Raji (cell line): ENCODE data around the gene DGLUCY.

Experiments
- POLR2A ChIP-seq: IDR thresholded peaks from 2 replicates; pipeline ENCODE4 v1.6.1; 2011; ENCODE audit warnings: low read depth, low read length, control low read depth; ENCODE audit not compliant: insufficient read depth

Gene DGLUCY

DNA sequence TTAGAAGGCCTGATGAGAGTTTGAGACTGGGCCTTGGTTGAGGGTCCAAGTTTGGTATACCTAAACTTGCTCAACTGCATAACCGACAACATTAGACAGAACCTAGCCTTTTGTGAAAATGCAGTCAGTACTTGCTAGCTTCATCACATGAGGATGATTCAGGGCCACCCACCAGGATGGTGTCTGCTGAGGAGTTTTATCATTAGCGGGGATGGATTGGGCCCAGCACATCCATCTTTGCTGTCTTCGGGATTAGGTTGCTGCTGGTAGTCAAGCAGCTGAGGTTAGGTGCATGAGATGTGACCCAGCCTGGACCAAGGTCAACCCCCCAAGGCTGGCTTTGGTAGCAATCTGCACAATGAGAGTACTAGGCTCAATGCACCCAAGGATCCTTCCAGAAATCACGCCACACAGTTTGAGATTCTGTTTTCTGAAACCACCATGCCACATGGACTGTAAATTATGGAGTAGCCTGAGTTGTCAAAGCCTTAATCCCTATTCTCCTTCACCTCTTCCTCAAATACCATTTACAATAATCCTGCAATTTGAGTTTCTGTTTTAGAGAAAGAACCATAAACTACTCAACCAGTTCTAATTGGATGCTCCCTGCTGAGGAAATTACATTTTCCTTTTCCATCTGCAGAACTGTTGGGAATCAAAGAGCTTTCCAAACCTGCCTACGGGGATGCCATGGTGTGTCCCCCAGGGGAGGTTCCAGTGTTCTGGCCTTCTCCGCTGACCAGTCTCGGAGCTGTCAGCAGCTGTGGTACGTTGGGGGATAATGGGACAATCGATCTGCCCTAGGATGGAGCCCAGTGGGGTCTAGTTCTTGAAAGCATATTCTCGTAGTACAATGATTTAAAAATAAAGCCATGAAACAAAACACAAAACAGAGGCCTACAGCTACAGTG lies 61.7 kb downstream of the DGLUCY start:
- TF ChIP-seq POLR2A: no peak

DNA sequence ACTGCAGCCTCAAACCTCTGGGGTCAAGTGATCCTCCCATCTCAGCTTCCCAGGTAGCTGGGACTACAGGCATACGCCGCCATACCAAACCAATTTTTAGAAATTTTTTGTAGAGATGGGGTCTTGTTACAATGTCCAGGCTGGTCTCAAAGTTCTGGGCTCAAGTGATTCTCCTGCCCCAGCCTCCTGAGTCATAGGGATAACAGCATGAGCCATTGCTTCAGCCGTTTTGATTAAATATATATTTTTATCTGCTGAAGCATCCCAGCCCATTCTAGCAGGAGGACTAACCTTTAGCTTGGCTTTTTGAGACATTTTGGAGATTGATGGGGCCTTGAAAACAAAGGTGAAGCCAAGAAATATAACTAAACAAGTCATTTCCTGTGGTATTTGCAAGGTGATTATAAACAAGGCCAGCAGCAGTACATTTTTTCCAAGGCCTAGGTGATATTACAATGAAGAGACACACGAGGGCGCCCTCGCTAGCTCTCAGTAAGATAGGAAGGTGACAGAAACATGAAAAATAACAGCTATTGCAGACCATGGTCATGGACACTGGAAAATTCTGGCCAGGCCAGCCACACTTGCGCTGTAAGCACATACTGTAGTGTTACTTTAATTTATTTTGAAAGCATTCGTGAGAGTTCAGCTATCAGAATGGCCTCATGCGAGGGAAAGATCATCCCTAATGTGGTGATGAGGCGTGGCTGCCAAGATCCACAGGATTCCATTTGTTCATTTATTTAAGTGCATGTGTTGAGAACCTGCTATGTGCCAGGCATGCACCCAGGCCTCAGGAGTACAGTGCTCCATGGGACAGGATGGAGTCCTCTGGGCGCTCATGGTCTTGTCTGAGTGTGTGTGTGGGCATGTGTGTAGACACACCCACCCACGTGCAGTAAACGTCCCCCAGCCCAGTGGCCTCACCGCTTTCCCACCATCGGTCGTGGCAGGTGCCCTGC lies 63.5 kb downstream of the DGLUCY start:
- no peak for TF ChIP-seq POLR2A

DNA sequence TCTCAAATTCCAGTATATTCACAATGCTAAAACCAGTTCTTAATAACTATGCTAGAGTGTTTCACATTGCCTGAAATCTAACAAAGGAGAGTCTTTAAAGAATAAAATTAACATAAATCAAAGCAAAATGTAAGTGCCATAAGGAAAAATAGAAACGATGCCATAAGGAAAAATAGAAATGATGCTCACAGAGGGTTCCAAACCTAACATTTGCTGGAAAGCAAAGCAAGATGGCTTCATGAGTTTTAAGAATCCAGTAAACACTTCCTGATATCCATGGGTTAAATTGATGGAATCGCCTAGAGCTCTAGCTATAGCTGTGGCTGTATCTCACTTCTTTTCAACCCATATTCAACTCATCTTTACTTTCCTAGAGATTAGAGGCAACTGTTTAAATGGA lies 66.7 kb downstream of the DGLUCY start:
- TF ChIP-seq POLR2A: no peak

DNA sequence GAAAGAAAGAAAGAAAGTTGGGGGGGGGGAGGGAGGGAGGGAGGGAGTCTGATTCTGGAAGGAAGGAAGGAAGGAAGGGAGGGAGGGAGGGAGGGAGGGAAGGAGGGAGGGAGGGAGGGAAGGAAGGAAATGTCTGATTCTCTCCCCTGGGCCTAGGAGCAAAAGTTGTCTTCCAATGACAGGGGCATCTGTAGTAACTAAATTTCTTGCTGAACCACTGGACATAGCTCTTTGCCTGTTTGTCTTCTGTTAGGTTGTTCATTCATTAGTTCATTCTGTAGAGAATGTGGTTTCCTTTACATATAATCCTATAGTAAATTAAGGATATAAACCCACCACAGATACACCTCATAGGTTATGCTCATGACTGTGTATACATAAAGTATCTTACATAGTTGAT lies 70.7 kb downstream of the DGLUCY start:
- no peak for TF ChIP-seq POLR2A

DNA sequence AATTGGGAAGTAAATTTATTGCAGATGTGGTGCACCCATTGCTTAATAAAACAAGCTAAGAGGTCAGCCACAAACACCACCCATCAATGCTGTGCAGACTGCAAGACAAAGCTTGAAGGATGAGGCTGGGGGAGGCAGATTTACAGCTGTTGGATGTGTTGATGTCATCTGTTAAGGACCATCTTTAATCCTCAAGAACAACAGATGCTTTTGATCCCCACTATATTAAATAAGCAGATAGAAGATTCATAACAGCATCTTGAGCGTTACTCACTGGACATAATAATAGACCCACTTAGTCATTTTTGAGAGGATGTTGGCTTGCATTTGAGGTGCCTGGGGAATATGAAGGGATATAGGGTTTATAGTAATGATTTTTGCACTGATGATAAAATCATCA lies 71.8 kb downstream of the DGLUCY start:
- TF ChIP-seq POLR2A: no peak

DNA sequence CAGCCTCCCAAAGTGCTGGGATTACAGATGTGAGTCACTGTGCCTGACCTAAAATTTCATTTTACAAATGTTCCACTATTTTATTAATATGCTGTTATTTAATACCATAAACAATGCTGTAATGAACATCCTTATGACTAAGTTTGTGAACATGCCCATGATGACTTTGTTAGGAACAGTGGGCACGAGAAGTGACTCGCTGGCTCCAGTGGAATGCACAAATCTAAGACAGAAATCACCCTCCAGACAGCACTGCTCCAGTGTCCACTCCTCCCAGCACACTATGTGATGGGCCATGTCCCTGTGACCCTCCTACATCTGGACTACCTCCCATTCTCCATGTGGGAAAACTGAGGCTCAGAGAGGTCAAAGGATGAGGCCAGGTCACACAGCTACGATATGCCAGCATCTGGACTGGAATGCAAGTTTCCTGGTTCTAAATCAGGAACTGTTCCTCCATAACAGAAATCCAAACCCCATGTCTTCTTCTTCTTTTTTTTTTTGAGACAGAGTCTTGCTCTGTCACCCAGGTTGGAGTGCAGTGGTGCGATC lies 72.7 kb downstream of the DGLUCY start:
- TF ChIP-seq POLR2A: no peak

DNA sequence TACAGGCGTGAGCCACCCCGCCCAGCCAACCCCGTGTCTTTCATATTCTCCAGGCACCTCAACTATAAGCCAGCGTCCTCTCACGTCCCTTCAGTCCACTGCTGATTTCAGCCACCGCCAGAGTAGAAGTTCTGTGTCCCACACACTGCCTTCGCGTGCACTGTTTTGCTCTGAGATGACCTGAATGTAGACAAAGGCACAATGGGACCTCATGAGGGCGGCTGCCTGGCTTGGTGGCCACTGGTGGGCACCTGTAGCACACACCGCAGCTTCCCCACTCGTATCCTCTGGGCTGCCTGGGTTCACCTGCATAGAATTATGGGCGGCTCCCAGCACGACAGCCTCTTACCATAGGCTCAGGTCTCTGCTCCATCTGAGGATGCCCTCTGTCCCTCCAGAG lies 73.4 kb downstream of the DGLUCY start:
- no peak for TF ChIP-seq POLR2A

DNA sequence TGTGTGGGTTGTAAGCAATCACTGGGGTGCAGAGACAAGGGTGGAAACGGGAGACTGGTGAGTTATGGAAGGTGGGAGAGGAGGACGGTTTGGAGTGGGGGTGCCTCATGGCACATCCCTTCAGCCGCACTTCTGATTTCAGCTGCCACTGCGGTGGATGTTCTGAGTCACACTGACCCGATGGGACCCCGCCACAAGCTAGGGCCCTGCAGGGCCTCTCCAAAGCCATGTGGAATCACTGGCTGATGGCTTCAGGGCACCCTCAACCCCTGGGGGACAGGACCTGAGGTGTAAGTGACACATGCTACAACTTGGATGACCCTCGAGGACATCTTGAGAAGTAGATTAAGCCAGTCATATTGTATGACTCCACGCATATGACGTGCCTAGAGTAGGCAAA lies 77.0 kb downstream of the DGLUCY start:
- no peak for TF ChIP-seq POLR2A

DNA sequence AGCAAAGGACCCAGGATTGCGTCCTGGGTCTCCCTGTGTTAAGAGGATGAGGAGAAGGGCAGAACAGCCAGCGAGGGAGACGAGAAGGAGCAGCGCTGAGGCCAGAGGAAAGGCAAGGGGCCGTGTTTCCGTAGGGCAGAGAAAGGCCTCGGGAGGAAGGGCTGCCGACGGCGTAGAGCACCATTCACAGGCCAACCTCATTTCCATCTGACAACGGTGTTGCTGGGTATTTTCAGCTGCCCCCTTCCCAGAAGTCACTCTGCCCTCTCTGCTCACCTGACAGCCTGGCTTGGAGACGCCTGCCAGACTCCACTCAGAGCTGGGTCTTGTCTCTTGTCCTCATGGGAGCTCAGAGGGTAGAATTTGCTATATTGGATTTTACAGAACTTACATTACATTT lies 79.2 kb downstream of the DGLUCY start:
- no peak for TF ChIP-seq POLR2A

DNA sequence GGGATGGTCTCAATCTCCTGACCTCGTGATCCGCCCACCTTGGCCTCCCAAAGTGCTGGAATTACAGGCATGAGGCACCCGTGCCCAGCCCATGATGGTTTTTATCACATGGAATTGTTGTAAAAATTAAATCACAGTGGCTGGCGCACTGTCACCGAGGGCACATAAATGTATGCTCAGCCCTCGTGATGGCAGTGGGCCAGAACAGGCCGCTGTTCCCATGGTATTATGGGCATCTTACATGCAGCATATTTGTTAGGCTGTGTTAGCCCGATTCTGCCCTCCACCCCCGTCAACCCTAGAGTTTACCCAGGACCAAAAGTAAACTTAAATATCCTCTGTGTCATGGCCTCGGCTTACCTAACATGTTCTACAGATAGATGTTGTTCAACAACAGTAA lies 82.0 kb downstream of the DGLUCY start:
- no peak for TF ChIP-seq POLR2A

DNA sequence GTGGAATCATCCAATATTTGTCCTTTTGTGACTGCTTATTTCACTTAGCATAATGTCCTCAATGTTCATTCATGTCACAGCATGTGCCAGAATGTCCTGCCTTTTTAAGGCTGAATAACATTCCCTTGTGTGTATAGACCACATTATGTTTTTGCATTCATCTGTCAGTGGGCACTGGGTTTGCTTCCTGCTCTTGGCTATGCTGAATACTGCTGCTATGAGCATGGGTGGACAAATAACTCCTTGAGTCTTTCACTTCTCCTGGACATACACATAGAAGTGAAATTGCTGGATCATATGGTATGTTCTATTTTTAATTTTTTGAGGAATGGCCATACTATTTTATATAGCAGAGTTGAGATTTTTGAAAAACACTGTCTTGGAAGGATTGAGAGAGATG lies 83.8 kb downstream of the DGLUCY start:
- no peak for TF ChIP-seq POLR2A

DNA sequence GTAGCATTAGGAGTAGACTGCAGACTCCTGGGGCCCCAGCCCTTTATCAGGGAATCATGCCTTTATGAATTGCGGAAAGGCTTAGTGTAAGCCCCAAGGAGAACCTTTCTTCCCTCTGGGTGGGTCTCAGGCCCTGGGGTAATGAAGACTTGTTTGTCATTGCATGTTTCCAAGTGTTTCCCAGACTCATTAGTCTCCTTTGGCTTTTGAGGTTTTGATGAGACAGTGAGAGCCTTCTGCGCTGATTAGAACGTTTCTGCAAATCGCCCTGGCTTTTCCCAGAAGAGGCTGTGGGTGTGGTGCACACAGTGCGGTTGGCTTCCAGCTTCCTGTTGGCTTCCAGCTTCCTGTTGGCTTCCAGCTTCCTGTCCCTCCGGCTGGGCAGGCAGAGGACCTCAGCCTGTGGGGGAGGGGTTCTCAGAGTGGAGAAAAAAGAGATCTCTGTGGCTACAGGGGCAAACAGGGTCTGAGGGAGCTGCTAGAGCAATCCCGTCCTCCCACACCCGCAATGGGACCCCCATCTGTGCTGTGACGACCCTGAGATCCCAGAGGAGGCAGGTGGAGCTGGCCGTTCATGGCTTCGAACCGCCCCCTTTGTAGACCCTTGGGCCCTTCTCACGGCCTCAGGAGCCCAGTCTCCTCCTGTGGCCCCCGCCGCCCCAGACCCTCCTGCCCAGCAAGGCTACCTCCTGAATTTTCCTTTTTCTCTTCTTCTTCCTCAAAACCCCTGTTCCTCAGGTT lies 88.5 kb downstream of the DGLUCY start:
- no peak for TF ChIP-seq POLR2A

DNA sequence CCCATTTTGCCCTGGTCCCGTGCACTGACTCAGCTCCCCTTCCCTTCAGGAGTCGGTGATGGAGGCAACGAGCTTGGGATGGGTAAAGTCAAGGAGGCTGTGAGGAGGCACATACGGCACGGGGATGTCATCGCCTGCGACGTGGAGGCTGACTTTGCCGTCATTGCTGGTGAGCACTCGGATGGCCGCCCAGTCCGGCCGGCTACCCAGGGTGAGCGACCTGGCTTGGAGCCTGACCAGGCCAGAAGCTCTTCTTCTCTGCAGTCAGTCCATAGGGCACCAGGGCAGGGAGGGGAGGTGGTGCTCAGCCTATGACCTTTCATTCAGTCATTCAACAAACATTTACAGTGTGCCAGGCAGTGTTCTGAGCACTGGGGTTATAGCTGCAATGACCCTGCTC lies 90.8 kb downstream of the DGLUCY start:
- no peak for TF ChIP-seq POLR2A

DNA sequence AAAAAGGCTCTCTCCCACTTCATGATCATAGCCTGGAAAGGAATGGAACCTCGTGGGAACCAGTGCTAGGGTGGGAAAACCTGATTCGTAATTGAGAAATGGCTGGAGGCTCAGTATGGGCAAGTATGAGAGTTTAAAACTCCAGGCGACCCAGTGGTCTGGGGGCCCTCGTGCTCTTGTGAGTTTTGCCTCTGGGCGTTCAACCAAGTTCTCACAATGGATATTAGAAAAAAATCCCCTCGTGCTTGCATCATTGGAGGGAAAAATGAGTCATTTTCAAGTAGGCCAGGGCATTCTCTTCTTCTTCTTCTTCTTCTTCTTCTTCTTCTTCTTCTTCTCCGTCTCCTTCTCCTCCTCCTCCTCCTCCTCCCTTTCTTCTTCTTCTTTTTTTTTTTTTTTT lies 91.6 kb downstream of the DGLUCY start:
- TF ChIP-seq POLR2A: no peak

DNA sequence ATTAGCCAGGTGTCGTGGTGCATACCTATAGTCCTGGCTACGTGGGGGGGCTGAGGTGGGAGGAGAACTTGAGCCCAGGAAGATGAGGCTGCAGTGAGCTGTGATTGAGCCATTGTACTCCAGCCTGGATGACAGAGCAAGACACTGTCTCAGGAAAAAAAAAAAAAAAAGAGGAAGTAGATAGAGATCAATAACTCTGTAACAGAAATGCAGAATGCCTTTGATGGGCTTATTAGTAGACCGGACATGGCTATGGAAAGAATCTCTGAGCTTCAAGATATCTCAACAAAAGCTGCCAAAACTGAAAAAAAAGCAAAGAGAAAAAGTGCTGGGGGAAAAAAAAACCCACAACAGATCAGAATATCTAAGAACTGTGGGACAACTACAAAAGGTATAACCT lies 93.1 kb downstream of the DGLUCY start:
- no peak for TF ChIP-seq POLR2A

DNA sequence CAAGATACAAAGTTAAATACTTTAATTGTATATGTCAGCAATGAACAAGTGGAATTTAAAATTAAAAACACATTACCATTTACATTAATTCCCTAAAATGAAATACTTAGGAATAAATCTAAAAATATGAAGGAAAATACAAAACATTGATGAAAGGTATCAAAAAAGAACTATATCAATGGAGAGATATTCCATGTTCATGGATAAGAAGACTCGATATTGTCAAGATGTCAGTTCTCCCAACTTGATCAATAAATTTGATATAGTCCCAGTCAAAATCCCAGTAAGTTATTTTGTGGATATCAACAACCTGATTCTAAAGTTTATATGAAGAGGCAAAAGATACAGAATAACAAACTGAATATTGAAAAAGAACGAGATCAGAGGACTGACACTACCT lies 97.1 kb downstream of the DGLUCY start:
- no peak for TF ChIP-seq POLR2A

DNA sequence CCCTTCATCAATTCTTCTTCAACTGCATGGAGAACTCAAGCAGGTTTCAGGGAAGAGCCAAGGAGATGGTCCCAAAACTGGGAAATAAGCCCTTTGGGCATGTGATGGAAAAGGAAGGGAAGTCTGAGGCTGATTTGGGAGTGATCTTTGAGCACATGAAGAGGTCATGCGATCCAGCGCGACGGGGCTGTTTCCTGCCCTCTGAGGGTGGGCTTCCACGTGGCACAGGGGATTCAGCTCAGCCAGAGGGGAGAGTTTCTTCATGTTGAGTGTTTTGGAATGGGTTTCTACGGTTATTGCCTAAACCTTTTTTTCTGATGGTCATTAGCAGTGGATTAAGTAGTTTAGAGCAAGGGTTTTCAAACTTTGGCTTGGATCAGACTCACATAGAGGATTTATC lies 100.4 kb downstream of the DGLUCY start:
- TF ChIP-seq POLR2A: no peak
